Mesenteric fat pad (tissue), 1 donor: ENCODE data around the gene CTXN1. TPM values are rescaled to one million over a fixed set of nuclear protein-coding genes. Genes with fewer than 3 reads are reported as not detected.
"Not testable (repeated sequence)": the region's sequence is repeated elsewhere in the genome, so short reads cannot be mapped to it uniquely, and the experiment has no call there.

Experiments
- DNase-seq: peaks from one replicate; pipeline ENCODE4 v3.0.0-alpha.2; 2020; ENCODE audit warnings: low spot score
- total RNA-seq: library from RNA; stranded (reverse); fragmentation: NEBNext Ultra II Directional; extraction: Animal tissue kit (Norgen Biotek cat#: 25700); gene quantifications from one replicate; pipeline ENCODE4 v1.2.1, GENCODE V29; 2021
- donor health status: DM: yes; HTN: yes; CAD: no.

The CTXN1 gene
- total RNA-seq, 1 donor from 2014 or later = 0.96 TPM

DNA sequence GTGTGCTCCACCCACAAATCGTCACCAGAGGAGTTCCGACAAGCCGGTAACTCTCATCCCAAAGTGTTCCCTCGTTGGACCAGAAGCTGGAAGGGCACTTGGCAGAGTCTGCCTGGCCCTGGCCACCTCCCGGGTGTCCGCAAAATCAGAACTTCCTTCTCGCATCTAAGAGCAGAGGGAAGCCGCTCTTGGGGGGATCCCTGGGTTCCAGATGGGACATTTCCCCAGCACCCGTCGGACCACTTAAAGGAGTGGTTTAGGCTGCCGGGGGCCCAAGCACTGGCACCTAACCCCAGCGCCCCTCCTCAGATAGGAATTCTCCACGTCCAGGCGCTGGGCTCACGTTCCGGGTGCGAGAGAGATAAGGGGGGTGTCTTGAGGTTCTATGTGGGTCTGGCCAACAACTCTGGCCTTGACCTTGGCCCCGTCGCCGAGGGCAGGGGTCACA lies 23.1 kb downstream of the CTXN1 start:
- DNase-seq = no peak

DNA sequence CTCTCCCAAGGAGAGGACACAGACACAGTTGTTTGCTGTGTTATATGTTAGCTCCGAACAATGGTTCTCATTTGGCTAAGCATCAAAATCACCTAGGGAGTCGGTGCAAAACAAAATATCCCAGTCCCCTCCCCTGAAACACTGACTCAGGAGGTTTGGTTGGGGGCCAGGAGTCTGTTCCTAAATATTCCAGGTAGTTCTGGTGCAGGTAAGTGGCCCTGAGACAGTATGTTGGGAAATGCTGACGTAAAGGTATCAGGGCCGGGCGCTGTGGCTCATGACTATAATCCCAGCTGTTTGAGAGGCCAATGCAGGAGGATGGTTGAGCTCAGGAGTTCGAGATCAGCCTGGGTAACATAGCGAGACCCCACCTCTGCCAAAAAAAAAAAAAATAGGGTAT lies 24.6 kb downstream of the CTXN1 start:
- DNase-seq = no peak

DNA sequence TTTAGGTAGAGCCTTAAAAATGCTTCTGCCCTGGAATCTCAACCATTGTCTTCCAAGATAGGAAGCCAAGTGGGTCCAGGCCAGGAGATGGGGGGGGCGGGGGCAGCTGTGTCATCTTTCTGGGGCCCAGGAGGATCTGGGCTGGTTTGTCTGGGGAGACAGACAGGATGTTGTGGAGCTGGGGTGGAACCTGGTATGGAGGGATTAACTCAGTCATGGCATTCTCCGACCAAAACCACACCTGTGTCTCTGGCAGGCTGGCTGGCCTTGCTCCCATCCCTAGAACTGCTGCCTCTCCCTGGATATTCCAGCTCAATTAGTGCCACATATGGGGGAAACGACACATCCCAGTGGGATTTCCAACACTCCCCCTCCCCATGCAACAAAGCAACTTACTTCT lies 25.0 kb downstream of the CTXN1 start:
- no peak for DNase-seq

DNA sequence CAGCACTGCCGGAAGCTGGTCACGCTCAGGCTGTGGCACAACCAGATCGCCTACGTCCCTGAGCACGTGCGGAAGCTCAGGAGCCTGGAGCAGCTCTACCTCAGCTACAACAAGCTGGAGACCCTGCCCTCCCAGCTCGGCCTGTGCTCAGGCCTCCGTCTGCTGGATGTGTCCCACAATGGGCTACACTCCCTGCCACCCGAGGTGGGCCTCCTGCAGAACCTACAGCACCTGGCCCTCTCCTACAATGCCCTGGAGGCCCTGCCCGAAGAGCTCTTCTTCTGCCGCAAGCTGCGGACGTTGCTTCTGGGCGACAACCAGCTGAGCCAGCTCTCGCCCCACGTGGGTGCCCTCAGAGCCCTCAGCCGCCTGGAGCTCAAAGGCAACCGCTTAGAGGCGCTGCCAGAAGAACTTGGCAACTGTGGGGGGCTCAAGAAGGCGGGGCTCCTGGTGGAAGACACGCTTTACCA lies 25.5 kb downstream of the CTXN1 start:
- DNase-seq = no peak

DNA sequence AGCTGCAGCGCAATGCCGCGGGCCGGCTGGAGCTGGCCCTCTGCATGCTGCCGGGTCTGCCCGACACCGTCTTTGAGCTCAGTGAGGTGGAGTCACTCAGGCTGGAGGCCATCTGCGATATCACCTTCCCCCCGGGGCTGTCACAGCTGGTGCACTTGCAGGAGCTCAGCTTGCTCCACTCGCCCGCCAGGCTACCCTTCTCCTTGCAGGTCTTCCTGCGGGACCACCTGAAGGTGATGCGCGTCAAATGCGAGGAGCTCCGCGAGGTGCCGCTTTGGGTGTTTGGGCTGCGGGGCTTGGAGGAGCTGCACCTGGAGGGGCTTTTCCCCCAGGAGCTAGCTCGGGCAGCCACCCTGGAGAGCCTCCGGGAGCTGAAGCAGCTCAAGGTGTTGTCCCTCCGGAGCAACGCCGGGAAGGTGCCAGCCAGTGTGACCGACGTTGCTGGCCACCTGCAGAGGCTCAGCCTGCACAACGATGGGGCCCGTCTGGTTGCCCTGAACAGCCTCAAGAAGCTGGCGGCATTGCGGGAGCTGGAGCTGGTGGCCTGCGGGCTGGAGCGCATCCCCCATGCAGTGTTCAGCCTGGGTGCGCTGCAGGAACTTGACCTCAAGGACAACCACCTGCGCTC lies 26.1 kb downstream of the CTXN1 start:
- no peak for DNase-seq

DNA sequence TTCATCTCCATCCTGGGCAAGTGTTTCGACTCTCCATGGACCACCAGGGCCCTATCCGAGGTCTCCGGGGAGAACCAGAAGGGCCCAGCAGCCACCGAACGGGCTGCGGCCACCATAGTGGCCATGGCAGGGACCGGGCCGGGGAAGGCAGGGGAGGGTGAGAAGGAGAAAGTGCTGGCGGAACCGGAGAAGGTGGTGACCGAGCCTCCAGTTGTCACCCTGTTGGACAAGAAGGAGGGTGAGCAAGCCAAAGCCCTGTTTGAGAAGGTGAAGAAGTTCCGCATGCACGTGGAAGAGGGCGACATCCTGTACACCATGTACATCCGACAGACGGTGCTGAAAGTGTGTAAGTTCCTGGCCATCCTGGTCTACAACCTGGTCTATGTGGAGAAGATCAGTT lies 27.0 kb downstream of the CTXN1 start:
- DNase-seq = no peak

DNA sequence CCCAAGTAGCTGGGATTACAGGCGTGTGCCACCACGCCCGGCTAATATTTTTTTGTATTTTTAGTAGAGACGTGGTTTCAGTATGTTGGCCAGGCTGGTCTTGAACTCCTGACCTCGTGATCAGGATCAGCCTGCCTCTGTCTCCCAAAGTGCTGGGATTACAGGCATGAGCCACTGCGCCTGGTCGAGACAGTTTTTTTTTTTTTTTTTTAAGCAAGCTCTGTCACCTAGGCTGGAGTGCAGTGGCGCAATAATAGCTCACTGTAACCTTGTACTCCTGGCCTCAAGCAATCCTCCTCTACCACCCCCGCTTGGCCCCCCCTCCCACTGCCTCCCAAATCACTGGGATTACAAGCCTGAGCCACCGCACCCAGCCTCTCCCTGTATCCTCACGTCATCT lies 28.6 kb downstream of the CTXN1 start:
- no peak for DNase-seq

DNA sequence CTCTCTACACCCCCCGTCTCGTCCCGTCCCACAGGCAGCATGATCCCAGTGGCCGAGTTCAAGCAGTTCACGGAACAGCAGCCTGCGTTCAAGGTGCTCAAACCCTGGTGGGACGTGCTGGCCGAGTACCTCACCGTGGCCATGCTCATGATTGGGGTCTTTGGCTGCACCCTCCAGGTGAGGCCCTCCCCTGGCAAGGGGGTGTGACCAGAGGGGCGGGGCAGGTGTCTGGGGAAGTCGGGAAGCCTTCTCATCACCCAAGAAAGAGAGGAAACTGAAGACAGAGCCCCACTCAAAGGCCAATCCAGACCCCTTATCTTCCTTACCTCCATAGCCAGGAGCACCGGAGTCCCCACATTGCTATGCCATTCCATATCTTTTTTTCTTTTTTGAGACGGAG lies 30.4 kb downstream of the CTXN1 start:
- no peak for DNase-seq

DNA sequence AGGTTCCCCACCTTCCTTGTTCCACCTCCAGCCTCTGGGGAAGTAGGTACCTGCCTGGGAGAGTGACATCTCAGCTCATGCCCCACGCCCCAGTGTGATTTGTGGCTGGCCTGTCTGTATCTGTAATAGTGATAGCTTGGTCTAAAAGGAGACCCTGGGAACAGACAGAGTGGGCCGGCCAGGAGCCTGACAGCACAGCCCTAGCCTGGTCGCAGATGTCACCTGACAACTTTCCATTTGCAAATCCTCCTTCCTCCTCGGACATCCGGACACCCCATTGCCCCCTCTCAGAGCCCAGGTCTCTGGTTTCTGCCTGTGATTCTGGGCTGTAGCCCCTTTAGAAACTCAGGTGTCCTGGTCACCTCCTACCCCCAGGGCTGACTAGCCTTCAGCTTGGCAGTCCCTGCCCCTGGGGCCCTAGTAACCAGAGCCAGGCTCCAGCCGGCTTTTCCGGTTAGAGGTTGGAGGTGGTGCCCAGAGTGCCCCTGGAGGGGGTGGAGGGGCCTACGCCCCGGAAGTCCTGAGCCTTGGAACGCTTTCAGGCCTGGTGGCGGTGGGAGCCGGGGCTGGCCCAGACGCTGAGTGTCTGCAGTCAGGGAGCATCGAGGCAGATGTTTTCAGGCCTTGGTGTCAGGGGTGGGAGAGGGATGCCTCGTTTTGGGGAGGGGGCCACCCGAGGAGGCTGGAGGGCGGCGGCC lies 31.2 kb downstream of the CTXN1 start:
- no peak for DNase-seq

DNA sequence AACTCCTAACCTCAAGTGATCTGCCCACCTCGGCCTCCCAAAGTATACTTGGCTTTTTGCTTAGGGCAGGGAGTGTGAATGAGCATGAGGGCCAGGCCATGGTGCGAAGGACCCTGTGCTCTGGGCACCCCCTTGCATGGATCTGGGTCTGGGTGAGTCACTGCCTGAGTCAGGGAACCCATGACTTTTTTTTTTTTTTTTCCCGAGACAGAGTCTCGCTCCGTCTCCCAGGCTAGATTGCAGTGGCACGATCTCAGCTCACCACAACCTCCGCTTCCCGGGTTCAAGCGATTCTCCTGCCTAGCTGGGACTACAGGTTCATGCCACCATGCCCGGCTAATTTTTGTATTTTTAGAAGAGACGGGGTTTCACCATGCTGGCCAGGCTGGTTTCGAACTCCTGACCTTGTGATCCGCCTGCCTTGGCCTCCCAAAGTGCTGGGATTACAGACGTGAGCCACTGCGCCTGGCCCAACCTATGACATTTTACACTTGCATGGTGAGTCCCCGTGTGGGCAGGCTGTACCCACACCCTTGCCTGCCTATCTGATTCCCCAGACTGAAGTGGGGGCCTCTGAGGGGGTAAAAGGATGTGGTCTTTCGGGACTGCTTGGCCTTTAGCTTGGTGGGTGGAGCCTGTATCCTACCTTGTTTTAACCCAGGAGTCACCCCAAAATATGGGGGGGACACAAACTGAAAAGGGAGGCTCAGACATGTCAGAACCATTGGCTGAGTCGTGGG lies 32.4 kb downstream of the CTXN1 start:
- not testable (repeated sequence) for DNase-seq

DNA sequence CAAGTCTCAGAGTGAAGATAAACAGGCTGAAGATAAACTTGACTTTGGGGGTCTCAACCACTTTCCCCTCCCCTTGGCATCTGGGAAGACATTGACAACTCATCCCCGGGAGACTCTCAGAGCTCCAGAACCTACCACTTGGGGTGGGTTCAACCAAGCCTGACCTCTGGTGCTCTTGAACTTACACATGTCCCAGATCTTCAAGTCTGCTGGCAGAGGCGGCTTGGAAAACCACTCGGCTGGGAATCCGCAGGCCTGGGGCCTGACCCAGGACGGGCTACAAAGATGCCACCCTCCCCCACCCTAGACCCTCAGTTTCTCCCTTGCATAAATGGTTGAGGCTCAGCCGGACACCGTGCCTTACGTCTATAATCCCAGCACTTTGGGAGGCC lies 37.1 kb downstream of the CTXN1 start:
- no peak for DNase-seq

DNA sequence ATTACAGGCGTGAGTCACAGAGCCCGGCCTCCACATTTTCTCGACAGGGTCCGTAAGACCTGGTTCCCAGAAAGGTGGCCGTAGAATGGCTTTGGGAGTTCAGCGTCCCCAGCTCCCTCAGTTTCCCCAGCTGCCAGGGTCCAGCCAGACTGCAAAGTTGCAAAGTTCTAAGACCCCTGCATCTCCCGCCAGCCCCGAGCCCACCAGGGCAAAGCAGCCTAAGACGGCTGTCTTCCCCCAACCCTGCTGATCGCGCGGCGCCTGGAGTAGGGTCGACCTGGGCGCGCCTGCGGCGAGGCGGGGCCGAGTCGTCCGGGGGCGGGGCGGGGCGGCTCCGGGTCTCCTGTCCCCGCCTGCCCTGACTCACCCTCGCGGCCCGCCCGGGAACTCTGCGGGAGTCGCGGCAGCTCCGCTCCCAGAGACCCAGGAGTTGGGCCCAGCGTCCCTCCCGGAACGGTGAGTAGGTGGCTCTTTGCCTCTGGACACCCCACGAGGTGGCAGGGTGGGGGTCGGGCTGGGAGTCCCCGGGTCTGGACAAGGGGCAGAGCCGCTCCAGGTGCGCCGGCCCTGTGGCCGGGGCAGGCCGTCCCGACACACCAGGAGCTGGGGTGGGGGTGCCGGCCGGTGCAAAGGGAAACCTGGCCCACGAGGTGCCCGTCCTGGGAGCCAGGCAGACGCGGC lies 37.6 kb downstream of the CTXN1 start, which contains the start of gene LRRC8E:
Gene LRRC8E, plus strand, starts transcription at position 366 of the 681 bp plus-strand sequence. CDS start 7,094 bp downstream, outside the sequence.
- DNase-seq = no peak

DNA sequence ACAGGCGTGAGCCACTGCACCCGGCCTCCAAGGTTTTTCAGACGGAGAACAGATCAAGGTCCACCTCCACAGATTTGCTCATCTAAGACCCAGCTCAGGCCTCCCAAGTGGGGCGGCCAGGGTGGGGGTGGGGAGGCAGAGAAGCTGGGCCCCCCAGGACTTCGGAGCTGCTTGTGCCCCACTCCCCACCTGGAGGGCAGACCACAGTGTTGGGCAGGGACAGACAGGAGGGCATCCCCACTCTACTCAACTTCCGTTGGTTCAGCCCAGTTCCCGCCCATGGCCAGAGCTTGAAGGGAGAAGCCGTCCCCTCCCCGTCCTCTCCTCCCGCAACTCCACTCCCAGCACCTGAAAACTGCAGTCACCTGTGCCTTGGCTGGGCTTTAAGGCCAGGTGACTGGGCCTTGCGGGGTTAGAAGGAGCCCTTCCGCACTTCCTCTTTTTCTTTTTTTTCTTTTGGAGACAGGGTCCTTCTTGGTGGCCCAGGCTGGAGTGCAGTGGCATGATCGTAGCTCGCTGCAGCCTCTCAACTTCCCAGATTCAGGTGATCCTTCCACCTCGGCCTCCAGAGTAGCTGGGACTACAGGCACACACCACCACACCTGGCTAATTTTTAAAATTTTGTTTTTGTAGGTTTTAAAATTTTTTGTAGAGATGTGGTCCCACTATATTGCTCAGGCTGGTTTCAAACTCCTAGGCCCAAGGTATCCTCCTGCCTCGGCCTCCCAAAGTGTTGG lies 38.4 kb downstream of the CTXN1 start:
- DNase-seq = no peak

DNA sequence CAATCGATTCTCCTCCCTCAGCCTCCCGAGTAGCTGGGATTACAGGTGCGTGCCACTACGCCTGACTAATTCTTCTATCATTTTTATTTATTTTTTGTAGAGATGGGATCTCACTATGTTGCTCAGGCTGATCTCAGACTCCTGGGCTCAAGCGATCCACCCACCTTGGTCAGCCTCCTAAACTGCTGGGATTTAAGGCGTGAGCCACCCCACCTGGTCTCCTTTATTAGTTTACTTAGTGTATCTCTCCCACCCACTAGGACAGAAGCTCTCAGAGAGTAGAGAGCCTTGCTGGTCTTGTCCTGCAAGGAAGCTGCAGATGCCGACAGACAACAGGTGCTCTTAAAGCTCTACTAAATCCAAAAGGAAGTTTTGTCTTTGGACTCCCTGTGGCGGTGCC lies 40.1 kb downstream of the CTXN1 start:
- no peak for DNase-seq

DNA sequence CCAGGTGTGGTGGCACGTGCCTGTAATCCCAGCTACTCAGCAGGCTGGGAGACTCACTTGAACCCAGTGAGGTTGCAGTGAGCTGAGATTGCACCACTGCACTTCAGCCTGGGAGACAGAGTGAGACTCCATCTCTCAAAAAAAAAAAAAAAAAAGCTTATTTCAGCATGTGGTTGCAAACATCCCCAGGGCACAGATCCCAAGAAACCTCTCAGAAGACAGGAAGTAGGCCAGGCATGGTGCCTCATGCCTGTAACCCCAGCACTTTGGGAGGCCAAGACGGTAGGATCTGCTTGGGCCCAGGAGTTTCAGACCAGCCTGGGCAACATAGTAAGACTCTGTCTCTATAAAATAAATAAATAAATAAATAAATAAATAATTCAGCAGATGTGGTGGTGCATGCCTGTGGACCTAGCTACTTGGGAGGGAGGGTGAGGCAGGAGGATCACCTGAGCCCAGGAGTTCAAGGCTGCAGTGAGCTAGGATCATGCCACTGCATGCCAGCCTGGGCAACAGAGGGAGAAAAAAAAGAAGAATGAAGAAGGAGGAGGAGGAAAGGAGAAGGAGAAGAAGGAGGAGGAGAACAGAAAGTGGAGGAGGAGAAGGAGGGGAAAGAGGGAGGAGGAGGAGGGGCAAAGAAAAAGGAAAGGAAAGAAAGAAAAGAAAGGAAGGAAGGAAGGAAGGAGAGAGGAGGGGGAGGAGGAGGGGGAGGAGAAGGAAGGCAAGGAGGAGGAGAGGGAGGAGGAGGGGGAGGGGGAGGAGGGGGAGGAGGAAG lies 42.0 kb downstream of the CTXN1 start:
- no peak for DNase-seq

DNA sequence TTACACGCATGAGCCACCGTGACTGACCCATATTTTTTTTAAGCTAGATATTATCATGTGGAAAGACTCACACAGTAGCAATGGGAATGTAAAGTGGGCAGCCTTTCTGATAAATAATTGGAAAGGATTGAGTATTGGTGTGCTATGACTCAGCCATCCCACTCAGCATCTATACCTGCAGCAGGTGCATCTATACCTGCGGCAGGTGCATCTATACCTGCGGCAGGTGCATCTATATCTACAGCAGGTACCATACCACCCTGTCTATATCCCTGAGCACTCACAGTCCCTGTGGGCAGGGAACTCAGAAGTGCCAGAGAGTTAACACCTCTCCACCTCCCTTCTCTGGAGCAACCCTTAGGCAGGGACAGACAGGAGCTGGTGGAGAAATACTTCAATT lies 42.8 kb downstream of the CTXN1 start:
- no peak for DNase-seq

DNA sequence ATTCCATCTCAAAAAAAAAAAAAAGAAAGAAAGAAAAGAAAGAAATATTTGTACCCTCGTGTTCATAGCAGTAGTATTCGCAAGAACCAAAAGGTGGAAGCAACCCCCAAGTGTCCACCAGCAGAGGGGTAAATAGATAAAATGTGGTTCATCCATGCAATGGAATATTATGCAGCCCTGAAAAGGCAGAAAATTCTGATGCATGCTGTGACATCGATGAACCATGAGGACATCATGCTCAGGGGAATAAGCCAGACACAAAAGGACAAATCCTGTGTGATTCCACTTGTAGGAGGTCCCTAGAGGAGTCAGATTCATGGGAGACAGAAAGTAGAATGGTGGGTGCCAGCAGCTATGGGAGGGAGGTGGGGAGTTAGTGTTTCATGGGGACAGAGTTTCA lies 44.0 kb downstream of the CTXN1 start:
- DNase-seq = no peak

DNA sequence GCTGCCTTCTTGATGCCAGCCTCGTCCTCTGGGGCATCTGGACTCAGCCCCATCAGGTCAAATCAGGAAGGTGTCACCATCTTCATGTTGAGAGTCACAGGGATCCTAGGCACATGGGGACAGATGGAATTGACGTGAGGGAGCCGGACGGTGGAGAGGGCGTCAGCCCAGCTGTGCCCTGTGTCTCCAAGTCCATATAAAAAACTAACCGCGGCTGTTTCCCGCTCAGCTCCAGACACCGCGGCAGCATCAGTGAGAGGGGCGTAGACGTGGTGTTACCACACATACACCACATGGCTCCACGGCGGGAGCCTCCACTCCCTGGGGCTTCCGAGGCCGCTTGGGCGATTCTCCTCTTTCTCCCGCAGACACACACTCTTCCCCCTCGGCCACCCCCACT lies 46.1 kb downstream of the CTXN1 start:
- DNase-seq = no peak

DNA sequence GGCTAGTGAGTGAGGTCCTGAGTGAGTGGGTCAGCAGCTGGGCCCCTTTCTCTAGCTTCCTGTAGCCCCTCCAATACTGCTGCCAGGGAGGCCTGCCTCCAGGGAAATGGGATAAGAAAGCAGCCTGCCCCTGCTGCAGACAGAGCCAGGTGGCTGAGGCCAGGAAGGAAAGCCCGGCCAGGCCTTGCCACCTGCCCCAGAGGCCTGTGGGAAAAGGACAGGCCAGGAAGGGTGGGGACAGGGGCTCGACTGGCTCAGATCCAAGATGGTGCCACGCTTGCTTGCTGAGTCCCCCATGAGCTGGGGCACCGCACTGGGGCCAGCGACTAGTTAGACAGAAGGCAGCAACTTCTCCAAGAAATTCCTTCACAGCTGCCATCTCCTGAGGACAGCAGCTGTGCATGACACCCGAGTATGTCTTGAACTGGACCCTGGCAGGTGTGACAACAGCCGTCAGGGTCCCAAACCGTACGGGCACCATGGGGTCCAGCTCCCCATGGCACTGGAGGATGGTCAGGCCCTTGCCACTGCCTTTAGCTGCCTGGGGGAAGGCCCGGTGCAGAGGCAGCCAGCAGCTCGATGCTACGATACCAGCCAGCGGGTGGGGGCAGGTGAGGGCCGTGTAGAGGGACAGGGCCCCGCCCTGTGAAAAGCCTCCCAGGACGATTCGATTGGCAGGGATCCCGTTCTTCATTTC lies 46.7 kb downstream of the CTXN1 start:
- no peak for DNase-seq
